Common myeloid progenitor, CD34-positive (primary cell): ENCODE measurements around the gene PSTPIP1.
A peak's percentile ranks its signal among the peaks of the same experiment; 100 is the strongest.

ENCODE experiments used
- CTCF ChIA-PET: fragments of 350-600 bp; sonication (Branson Sonifier 250); formaldehyde crosslinking; loops from one replicate; lab custom pipeline; 2021; ENCODE audit warnings: antibody characterized with exemption; lab: Charles Lee
- POLR2A ChIA-PET: fragments of 350-600 bp; sonication (Branson Sonifier 250); formaldehyde crosslinking; loops from one replicate; lab custom pipeline; 2021; ENCODE audit warnings: antibody characterized with exemption; lab: Charles Lee
- DNase-seq, 3 donors: peaks; one replicate each; pipeline versions ENCODE4 v3.0.0 to v3.0.0-alpha.2; 2013
- H3K27ac ChIP-seq, 2 experiments: 1 replicate in 1 of 2; 2 replicates in 1 of 2; pipeline ENCODE4 v1.7.0; 2013; ENCODE audit warnings: inconsistent platforms in 2 of 2, low read length in 2 of 2, mild to moderate bottlenecking in 2 of 2, low read depth in 1 of 2, moderate library complexity in 1 of 2; ENCODE audit not compliant: severe bottlenecking in 2 of 2, insufficient read depth in 1 of 2, poor library complexity in 1 of 2
- H3K27me3 ChIP-seq, 5 experiments: replicated peaks in 2 of 5; 1 replicate in 3 of 5; 2 replicates in 2 of 5; pipeline versions ENCODE4 v1.6.1 to v1.7.0; 2013; ENCODE audit warnings: low read length in 4 of 5, mild to moderate bottlenecking in 2 of 5, moderate library complexity in 2 of 5, inconsistent platforms in 1 of 5; ENCODE audit not compliant: insufficient read depth in 5 of 5, control insufficient read depth in 4 of 5
- H3K36me3 ChIP-seq, 4 experiments: 1 replicate in 2 of 4; 2 replicates in 2 of 4; pipeline versions ENCODE4 v1.6.1 to v1.7.0; 2013; ENCODE audit warnings: low read length in 3 of 4, control low read depth in 1 of 4, mild to moderate bottlenecking in 1 of 4; ENCODE audit not compliant: control insufficient read depth in 4 of 4, insufficient read depth in 4 of 4
- H3K4me1 ChIP-seq, 4 experiments: 1 replicate in 3 of 4; 2 replicates in 1 of 4; pipeline versions ENCODE4 v1.6.1 to v1.7.1; 2013; ENCODE audit warnings: low read length in 3 of 4, mild to moderate bottlenecking in 3 of 4, control low read depth in 1 of 4, inconsistent platforms in 1 of 4, moderate library complexity in 1 of 4; ENCODE audit not compliant: control insufficient read depth in 4 of 4, insufficient read depth in 4 of 4; ENCODE audit errors: control extremely low read depth in 1 of 4
- H3K4me3 ChIP-seq, 7 experiments: 1 replicate in 4 of 7; 2 replicates in 3 of 7; pipeline versions ENCODE4 v1.5.1 to v1.7.0; 2013; ENCODE audit warnings: mild to moderate bottlenecking in 7 of 7, low read length in 6 of 7, moderate library complexity in 6 of 7, inconsistent platforms in 2 of 7, low read depth in 2 of 7, control low read depth in 1 of 7; ENCODE audit not compliant: insufficient read depth in 4 of 7, control insufficient read depth in 1 of 7; ENCODE audit errors: extremely low read depth in 1 of 7
- H3K9me3 ChIP-seq, 5 experiments: 1 replicate in 4 of 5; 2 replicates in 1 of 5; pipeline versions ENCODE4 v1.6.1 to v1.7.1; 2013; ENCODE audit warnings: low read length in 4 of 5, mild to moderate bottlenecking in 2 of 5, inconsistent platforms in 1 of 5, low read depth in 1 of 5, moderate library complexity in 1 of 5; ENCODE audit not compliant: control insufficient read depth in 4 of 5, insufficient read depth in 2 of 5; ENCODE audit errors: control extremely low read depth in 1 of 5
- WGBS: methylation state at CpG from one replicate; pipeline ENCODE4 v1.1.5; 2013; ENCODE audit not compliant: insufficient coverage; 5-methylcytosine and 5-hydroxymethylcytosine counted together

The PSTPIP1 gene

DNA sequence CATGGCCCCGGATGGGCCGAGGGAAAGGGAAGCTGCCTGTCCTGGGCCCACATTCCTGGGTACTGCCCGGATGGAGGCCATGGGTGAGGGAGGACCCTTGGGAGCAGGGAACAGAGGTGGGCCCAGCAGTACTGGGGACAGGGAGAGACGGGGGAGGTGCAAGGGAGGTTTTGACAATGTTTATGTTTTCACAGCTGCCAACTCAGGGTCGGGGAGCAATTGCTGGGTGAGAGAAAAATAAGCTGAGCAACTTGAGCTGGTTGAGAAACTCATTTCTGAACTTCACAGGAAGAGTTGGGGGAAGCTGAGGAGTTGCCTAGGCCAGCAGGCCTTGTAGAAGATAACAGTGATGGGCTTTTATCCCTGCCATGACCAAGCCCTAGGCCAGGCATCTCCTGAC, 87.0 kb downstream of the PSTPIP1 start:
- ChIA-PET POLR2A (no interaction called here), CTCF (no interaction called here)
- H3K4me3 ChIP-seq: no peak overlapping the region
- no peaks in the 10 kb centered on the region for H3K9me3 ChIP-seq
- WGBS: 90% methylated on average over 5 of the region's 5 CpGs
- peaks cover 0 to 12% (median 6%) of the 10 kb centered on the region in 4 experiments for H3K4me1 ChIP-seq
- DNase-seq: no peak
- H3K27me3 ChIP-seq: no peaks in the 10 kb centered on the region
- H3K36me3 ChIP-seq: no peaks in the 10 kb centered on the region
- H3K27ac ChIP-seq: no peak overlapping the region

DNA sequence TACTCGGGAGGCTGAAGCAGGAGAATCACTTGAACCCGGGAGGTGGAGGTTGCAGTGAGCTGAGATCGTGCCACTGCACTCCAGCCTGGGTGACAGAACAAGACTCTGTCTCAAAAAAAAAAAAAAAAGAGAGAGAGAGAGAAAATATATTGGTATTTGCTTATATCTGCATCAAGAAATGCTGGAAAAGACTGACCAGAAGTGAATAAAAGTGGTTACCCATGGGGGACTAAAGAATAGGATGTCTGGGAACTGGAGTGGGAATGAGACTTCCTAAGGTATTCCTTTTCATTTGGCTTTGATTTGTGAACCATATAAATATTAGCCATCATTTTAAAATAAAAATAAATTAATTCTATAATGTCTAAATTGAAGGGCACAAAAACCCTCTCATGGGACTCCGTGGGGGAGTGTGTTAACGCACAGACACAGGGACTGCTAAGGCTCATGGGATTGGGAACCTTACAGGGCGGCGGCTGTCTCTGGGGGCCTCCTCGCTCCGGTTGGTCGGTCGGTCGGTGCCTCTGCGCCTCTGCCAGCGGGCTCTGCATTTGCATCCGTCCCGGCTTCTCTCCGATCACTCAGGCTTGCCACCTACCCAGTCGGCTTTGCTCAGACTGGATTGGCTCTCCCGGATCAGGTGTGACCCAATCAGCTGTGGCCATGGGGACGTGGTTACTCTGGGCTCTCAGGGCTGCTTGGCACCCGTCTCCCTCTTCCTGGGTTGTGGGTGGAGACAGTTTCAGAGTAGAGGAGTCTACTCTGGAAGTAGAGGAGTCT, 88.6 kb downstream of the PSTPIP1 start:
- no peaks in the 10 kb centered on the region for H3K9me3 ChIP-seq
- H3K36me3 ChIP-seq: no peaks in the 10 kb centered on the region
- POLR2A ChIA-PET: interaction anchor here (1.0 kb wide), 1 partner anchor 10 kb away, joined by 3 read pairs; no protein-coding TSS in a partner anchor
- CTCF ChIA-PET: interaction anchor here (1.2 kb wide), 1 partner anchor 26 kb away, joined by 3 read pairs; no protein-coding TSS in a partner anchor
- peak overlapping the region in 6 of 7 experiments; percentile 4 to 70 (median 43) for H3K4me3 ChIP-seq
- WGBS: 14% methylated on average over 19 of the region's 21 CpGs
- H3K4me1 ChIP-seq: peaks cover 0 to 12% (median 6%) of the 10 kb centered on the region in 4 experiments
- DNase-seq: peak; percentile 53 to 78 (median 67)
- H3K27me3 ChIP-seq: no peaks in the 10 kb centered on the region
- no peak overlapping the region for H3K27ac ChIP-seq

DNA sequence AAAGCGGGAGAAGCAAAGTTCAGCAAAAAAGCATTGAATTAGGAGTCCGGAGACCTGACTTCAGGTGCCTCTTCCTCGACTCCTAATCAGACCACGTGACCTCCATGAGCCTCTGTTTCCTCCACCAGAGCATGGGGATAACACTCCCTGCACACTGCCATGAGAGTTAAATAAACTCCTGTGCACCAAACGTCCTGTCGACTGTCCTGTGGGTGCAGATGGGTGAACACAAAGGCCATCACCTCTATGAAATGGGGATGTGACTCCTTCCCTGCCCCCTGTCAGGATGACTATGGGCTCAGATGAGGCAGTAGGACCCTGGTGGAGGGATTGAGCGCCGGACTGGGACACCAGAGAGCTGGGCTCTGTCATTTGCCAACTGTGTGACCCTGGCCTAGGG, 89.5 kb downstream of the PSTPIP1 start:
- Histone ChIP-seq H3K4me3 (no peak overlapping the region), H3K27ac (no peak overlapping the region), H3K36me3 (no peaks in the 10 kb centered on the region), H3K27me3 (no peaks in the 10 kb centered on the region), H3K4me1 (peaks cover 0 to 12% (median 6%) of the 10 kb centered on the region in 4 experiments), H3K9me3 (no peaks in the 10 kb centered on the region)
- CTCF ChIA-PET: interaction anchor here (1.6 kb wide), 1 partner anchor 14 kb away, joined by 4 read pairs; no protein-coding TSS in a partner anchor
- POLR2A ChIA-PET: interaction anchor here (1.0 kb wide), 1 partner anchor 10 kb away, joined by 3 read pairs; no protein-coding TSS in a partner anchor
- 99% methylated on average over 8 of the region's 8 CpGs for WGBS
- no peak for DNase-seq

DNA sequence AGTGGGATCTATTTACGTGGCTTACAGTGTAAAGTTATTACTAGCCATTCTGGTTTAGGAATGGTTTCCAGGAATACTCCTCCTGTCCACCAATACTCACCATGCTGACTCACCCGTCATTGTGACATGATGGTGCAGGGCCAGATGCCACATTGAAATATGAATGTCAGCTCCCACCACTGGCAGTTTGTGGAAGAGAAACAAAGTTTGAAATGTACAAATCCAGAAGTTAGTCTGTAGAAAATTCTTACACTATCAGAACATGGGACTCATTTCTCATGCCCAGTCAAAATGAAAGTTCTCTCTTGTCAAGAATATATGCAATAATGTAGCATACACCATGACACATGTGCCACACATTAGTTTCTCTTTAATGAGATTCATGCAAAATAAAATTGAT, 90.4 kb downstream of the PSTPIP1 start:
- Histone ChIP-seq H3K27me3 (no peaks in the 10 kb centered on the region), H3K36me3 (no peaks in the 10 kb centered on the region), H3K4me1 (peaks cover 0 to 12% (median 6%) of the 10 kb centered on the region in 4 experiments), H3K4me3 (no peak overlapping the region), H3K27ac (no peak overlapping the region), H3K9me3 (no peaks in the 10 kb centered on the region)
- 0% methylated on average over 1 of the region's 2 CpGs for WGBS
- peak in 2 of 3 donors; percentile 18 to 28 for DNase-seq
- CTCF ChIA-PET: interaction anchor here (1.6 kb wide), 1 partner anchor 13 kb away, joined by 4 read pairs; no protein-coding TSS in a partner anchor
- POLR2A ChIA-PET: no interaction called here
